Erythroblast (primary cell): ENCODE results near the gene CCR9.
A peak's percentile ranks its signal among the peaks of the same experiment; 100 is the strongest.

Experiments used
- DNase-seq, 2 experiments: peaks; one replicate each; lab custom pipeline; 2025; lab: John Stamatoyannopoulos, UW
- GATA1 ChIP-seq: IDR thresholded peaks from 2 replicates; pipeline ENCODE4 v1.6.1; 2011; ENCODE audit warnings: low read depth, mild to moderate bottlenecking, control low read depth, low read length, moderate library complexity
- POLR2A ChIP-seq: IDR thresholded peaks from 2 replicates; pipeline ENCODE4 v1.6.1; 2011; ENCODE audit warnings: mild to moderate bottlenecking, low read length

CCR9 gene

DNA sequence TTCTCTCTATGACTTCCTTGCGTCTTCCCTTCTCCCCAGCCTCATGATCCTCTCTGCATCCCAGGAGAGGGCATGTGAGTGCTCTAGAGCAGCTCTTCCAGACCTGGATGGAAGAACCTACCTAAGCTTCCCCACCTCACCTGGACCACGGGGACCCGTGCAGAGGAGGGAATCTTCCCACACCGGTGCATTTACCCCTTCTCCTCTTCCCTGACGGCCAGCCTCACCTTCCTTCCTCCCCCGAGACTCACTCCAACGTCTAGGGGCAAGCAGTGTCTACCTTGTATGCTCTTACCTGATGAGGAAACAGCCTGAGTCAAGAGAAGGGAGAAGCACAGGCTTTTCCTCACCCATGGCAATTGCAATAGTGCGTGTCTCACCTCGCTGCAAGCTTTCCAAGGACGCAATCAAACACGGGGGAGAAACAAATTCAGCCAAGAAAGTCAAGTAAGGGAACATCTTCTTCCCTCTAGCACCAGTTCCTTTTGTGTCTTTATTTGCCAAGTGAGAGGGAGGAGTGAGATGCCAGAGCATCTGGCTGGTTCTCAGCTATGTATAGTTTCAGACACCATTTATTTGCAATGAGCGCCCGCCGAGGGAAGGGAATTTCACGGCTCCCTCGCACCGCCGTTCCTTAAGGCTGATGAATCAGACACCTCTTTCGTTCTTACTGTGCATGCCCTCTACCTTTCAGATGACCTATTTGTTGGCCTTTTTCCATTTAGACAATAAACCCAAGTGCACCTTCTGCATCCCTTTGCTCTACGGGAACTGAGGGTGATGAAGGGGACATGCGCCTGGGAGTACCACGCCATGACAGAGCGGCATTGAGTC, 1.8 kb upstream of the CCR9 start:
- no peak for TF ChIP-seq POLR2A
- TF ChIP-seq GATA1: no peak
- no peak for DNase-seq

DNA sequence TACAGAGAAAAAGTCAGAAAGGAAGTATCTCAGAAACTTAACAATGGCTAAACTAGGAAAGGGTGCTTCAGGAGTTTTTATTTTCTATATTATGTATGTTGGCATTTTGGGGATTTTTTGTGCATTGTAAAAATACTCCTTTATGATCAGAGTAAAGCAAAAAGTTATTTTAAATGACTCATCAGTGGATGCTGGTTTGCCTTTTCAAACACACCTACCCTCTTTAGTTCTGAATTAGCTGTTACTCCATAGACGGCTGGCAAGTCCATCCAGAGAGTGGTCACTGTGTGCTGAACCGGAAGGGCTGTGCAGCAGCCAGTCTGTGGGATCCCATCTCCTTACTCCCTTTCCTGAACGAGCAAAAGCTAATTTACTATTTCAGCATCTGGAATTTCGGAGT, 942 bp downstream of the CCR9 start:
- TF ChIP-seq GATA1 (no peak), POLR2A (no peak)
- DNase-seq: no peak

DNA sequence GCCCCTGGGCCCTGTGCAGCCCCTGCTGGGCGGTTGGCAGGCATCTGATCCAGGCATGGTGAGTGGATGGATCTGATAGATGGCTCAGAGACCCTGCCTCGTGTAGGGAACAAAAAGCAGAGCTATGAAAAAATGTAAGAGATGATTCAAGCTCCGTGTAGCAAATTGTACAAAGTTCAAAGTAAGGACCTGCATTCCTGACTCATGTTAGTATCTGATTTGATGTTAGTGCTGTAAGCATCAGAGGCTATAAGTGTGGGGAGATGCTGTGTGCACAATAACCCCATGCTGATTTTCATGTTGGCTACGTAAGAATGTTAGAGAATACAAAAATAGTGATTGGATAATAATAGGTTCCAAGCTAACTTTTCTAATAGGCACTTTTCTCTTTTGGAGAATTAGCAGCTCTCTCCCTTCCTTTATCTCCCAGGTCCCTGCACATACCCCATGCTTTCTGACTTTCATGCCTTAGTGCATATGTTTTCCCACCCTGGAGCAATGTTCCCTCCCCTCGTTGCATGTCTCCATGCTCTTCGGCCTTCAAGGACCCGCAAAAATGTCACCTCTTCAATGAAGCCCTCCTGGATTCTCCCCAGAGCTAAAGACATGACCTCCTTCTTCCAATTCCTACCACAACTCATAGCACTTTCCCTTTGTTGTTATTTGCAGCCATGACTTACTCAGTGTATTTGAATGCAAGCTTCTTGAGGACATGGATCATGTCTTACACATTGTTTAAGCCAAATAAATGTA, 1.6 kb downstream of the CCR9 start:
- DNase-seq: no peak
- TF ChIP-seq GATA1 (no peak), POLR2A (no peak)

DNA sequence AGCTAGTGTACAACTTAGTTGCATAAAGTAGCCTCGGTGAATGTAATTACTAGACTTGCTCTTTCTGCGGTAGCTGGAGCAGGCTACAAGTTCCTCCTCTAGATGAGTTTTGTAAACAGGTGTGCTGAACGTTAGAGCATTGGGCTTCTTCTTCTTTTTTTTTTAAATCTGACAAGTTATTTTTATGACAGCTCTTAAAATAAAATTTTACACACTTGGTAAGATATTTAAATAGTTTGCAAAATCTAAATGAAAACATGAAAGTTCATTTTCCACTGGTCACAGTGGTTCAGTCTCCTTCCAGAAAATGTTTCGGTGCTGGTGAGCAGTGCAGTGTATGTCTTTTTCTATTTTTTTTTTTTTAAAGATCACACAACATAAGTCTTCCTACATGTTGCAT, 3.0 kb downstream of the CCR9 start:
- TF ChIP-seq GATA1 (no peak), POLR2A (no peak)
- DNase-seq: no peak

DNA sequence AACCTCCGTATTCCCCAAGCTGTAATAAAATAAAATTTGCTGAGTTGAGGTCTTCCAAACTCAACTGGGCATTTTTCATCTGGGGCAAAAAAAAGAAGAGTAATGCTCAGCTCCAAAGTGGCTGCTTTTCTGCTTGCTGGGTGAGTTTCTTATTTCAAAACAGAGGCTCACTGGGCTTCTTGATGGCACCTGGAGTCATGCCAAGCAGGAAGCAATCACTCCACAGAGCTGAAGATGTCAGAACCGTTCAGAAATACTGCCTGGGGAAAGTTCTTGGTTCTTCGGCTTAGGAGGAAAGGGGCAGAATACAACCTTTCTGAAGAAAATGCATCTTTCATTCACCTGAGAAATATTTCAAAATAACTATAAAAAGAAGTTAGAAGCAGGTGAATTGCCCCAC, 4.1 kb downstream of the CCR9 start:
- peak in 1 of 2 experiments; percentile 2 for DNase-seq
- TF ChIP-seq GATA1 (no peak), POLR2A (no peak)

DNA sequence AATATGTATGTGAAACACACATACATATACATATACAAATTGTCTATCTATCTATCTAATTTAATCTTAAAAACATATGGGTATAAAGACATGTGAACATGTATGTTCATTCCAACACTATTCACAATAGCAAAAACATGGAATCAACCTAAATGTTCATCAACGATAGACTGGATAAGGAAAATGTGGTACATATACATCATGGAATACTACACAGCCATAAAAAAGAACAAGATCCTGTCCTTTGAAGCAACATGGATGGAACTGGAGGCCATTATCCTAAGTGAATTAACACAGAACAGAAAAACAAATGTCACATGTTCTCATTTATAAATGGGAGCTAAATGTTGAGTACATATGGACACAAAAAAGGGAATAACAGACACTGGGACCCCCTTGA, 5.8 kb downstream of the CCR9 start:
- no peak for DNase-seq
- no peak for TF ChIP-seq POLR2A
- no peak for TF ChIP-seq GATA1

DNA sequence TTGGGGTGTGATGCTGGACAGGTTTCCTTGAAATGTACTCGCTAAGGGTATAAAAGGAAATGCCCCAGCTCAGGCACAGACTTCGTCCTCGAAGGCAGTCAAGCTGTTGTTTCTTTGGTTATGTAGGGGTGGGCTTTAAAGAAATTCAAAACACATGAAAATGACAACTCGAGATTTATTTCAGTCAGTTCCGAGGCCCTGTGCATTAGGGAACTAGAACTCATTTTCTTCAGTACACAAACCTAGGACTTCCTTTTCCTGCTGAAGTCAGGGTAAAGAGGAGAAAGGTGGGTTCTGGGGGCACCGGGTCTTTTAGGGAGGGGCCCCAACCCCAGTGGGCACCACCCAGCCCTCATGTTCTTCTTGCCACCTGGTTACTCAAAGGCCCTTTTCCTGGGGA, 7.7 kb downstream of the CCR9 start:
- TF ChIP-seq POLR2A (no peak), GATA1 (no peak)
- DNase-seq: no peak

DNA sequence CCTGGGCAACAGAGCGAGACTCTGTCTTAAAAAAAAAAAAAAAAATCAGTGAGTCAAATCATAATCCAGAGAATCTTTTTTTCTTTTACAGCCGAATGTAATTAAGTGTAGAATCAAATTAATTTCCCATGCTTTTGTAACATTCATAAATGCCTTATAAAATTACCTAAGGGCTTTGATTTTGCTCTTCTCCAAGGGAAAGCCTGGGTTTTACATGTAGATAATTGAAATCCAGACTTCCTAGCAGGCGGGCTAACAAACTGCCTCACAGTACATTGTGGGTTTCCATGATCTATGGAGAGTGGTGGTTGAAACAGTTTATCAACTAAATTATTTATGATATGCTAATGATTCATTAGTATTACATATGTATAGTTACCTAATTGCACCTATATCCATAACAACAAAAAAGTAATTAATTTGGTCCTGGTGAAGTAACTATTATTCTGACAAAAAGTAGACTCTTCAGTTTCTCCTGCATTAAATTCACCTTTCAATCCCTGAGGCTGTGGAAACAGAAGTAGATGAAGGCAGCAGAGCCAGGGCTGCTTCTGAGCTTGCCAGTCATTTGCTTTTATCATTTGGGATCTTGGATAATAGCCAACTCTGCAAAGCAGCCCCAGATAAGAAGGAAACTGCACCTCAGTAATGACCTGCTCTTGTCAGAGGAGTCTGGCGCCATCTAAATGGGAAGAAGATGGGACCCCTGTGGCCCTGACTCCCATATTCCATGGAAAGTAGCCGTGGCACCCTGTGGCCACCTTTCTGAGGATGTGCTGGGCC, 9.5 kb downstream of the CCR9 start:
- TF ChIP-seq GATA1: no peak
- no peak for TF ChIP-seq POLR2A
- peak in 1 of 2 experiments; percentile 25 for DNase-seq

DNA sequence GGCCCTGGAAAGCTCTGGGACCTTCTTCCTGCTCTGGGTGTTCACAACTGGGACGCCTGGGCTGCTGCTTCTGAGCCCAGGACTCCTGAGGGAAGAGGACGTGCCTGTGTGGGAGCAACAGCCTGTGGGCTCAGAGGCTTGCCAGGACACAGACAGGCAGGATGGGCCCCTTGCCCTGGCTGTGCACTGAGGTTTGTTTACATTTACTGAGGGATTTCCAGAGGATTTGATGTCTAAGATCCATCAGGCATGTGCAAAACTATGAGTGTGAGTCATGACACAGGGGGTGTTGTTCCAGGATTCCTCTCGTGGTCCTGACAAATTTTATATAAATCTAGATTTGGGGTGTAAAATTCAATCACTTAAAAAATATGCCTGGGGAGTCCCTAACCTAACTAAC, 10.6 kb downstream of the CCR9 start:
- DNase-seq: no peak

DNA sequence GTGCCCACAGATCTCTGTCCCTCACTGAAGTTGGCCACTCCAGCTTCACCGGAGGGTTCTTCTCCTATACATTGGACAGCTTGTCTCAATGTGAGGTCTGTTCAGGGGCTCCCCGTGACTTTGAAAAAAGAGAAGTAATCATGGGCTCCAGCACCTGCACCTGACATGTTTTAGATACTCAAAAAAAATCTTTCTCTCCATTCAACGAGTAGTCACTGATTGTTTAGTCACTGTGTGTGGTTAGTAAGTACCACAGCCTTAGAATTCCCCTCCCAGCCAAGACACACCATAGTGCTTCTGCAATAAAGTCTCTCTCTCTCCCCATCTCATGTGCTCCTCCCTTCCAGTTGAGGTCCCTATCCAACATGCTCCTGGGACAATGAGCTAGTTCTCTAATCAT, 18.6 kb downstream of the CCR9 start:
- DNase-seq: no peak
- TF ChIP-seq GATA1: no peak
- TF ChIP-seq POLR2A: no peak

More for the DNA sequence above, 10.6 kb downstream of the CCR9 start:
- TF ChIP-seq GATA1: no peak
- TF ChIP-seq POLR2A: no peak

DNA sequence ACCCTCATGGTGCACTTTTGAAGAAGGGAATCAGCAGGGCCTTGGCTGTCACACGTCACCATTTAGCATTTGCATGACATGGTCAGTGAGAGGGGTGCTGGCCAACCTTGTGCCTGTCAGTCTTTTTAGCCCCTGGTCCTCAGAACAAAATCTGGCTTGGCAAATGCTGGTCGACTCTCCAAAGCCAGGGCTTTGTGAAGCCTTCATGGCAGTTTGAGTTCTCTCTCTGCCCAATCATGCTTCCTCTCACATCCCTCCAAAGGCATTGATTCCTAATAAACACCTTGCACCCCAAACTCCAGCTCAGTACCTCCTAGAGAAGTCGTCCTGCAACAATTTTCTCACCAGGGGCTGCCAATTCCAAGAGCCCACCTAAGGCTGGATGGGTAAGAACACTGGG, 19.4 kb downstream of the CCR9 start:
- TF ChIP-seq POLR2A (no peak), GATA1 (no peak)
- DNase-seq: no peak

DNA sequence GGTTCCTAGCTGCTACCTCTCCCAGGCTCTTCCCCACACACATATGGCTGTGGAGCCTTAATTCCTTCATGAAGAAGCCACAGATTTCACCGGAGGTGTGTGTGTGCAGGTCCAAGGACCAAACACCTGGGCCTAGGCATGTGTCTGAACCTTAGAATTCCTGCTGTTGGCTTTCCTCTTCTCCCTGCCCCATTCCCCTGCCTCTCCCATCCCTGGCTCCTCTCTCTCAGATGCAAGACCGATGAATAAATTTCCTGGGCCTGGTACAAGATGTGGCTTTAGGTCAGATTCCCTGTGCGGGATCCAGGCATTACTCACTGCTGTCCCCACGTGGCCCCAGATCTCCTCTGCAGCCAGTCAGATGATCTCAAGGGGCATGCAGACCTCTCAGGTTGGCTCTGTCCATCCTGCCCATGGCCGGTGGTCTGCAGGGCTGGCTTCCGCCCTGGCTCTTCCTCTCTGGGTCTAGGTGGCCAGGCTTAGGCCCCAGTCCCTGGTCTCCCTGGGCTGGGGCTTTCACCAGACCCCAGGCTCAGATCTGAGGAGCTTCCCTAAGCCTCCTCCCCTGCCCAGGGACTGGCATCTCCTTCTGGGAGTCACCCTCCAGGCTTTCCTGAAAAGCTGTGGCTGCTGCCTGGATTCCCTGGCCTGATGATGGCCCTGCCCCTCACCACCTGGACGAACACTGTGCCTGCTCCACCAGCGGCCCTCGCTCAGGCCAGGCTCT, 20.5 kb downstream of the CCR9 start:
- peak; percentile 16 to 22 for DNase-seq
- TF ChIP-seq GATA1 (no peak), POLR2A (no peak)

DNA sequence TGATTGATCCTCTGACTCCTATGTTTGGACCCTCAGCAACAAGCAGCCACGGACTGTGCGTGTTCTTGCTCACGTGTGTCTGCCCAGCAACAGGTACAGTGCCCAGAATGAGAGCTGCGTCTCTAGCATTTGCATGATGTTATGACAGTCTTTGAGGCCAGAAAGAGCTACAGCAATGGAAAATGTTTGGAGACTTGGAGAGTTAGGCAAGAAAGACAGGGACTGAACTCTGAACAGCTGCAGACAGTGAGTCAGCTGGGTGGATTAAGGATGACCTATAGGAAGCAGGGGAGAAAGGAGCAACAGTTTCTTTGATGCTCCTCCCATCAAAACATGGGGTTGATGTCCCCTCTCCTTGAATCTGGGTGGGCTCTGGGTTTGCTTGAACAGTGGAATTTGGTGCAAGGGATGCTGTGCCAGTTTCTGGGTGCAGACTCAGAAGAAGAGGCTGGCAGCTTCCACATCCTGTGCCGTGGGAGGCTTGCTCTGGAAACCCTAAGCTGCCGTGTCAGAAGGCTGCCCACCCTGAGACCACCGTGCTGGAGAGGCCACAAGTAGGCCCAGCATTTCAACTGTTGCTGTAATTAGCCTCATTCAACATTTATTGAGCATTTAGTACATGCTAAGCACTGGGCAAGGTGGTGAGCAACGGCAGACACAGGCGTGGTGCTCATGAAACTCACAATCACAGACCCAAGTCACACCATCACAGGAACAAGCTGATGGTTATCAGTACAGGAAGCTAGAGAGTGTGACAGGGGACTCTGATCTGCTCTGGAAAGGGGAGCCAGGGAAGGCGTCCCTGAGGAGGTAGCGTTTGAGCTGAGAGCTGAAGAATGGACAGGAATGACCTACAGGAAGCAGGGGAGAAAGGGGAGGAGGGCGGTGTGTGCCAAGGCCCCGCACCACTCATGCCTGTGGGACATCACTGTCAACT, 21.7 kb downstream of the CCR9 start:
- no peak for TF ChIP-seq GATA1
- TF ChIP-seq POLR2A: no peak
- no peak for DNase-seq
